Stomach (tissue), 9 donors: ENCODE data around the gene STXBP3. TPM values are rescaled to one million over a fixed set of nuclear protein-coding genes. Genes with fewer than 3 reads are reported as not detected.

Experiments used
- DNase-seq, 2 donors: peaks; one replicate each; pipeline versions ENCODE4 v3.0.0 to v3.0.0-alpha.2; 2013 to 2019
- H3K27ac ChIP-seq, 5 donors: fragments of 200-600 bp in 4 of 5; sonication (generic) in 4 of 5; one replicate each; pipeline ENCODE4 v1.5.1; 2013 to 2019; ENCODE audit warnings: mild to moderate bottlenecking in 1 of 5, moderate library complexity in 1 of 5
- H3K27me3 ChIP-seq, 3 donors: fragments of 200-600 bp; sonication (generic); one replicate each; pipeline ENCODE4 v1.5.1; 2017 to 2019; ENCODE audit warnings: mixed run types in 1 of 3
- H3K36me3 ChIP-seq, 4 donors: fragments of 200-600 bp; sonication (generic); 1 replicate in 3 of 4; 2 replicates in 1 of 4; pipeline ENCODE4 v1.5.1; 2016 to 2019
- H3K4me1 ChIP-seq, 4 donors: fragments of 200-600 bp; sonication (generic); one replicate each; pipeline ENCODE4 v1.5.1; 2016 to 2019
- H3K4me3 ChIP-seq, 4 donors: fragments of 200-600 bp; sonication (generic) in 3 of 4; one replicate each; pipeline ENCODE4 v1.5.1; 2016 to 2019; ENCODE audit warnings: mild to moderate bottlenecking in 1 of 4
- H3K9me3 ChIP-seq, 4 donors: fragments of 200-600 bp; sonication (generic); one replicate each; pipeline ENCODE4 v1.5.1; 2016 to 2019
- EP300 ChIP-seq: sonication (generic); formaldehyde crosslinking; IDR thresholded peaks from one replicate; pipeline ENCODE4 v1.6.1; 2017; ENCODE audit warnings: antibody characterized with exemption
- POLR2A ChIP-seq, 4 donors: fragments of 450-650 bp; IDR thresholded peaks; one replicate each; pipeline ENCODE4 v1.6.1; 2016; ENCODE audit warnings: antibody characterized with exemption in 4 of 4, control low read depth in 2 of 4, mild to moderate bottlenecking in 1 of 4, moderate library complexity in 1 of 4
- POLR2AphosphoS5 ChIP-seq, 3 donors: sonication (generic); formaldehyde crosslinking; IDR thresholded peaks; one replicate each; pipeline ENCODE4 v1.6.1; 2016; ENCODE audit warnings: antibody characterized with exemption in 3 of 3
- WGBS, 5 donors: extraction: QIAGEN DNeasy Blood & Tissue Kit in 3 of 5; methylation state at CpG; one replicate each; pipeline versions ENCODE4 v1.1.5 to v1.1.7; 2013 to 2018; 5-methylcytosine and 5-hydroxymethylcytosine counted together
- intact Hi-C: fragments of 100-400 bp; cut with DNase I; formaldehyde crosslinking; loops from one replicate; pipeline ENCODE4 v1.15.1; 2023; ENCODE audit warnings: low total_unique reads
- polyA plus RNA-seq, 3 donors: library from polyadenylated mRNA; stranded (reverse); fragments of 200-250 nt; gene quantifications; one replicate each; pipeline ENCODE4 v1.2.3, GENCODE V29; 2013
- total RNA-seq, 5 donors: library from RNA; depleted of rRNA; stranded (reverse); fragments of >200 nt; gene quantifications; one replicate each; pipeline versions ENCODE4 v1.1.0 to v1.2.3, GENCODE V29; 2014 to 2016
- TF ChIP-seq, protein P1 (sequence below), 7 experiments: fragments of 450-650 bp in 4 of 7; fragments of 200-600 bp in 3 of 7; sonication (generic) in 3 of 7; IDR thresholded peaks; one replicate each; pipeline ENCODE4 v1.5.1; 2016 to 2019; ENCODE audit warnings: antibody characterized with exemption in 7 of 7, control low read depth in 2 of 7, mild to moderate bottlenecking in 1 of 7
- donor health status: healthy with polysubstance abuse.
- donor health status: Bipolar disorder and iron deficiency.
- donor health status: healthy.

STXBP3 gene
- total and polyA plus RNA-seq, 8 donors: 11.7 to 170 (median 30.8) TPM

DNA sequence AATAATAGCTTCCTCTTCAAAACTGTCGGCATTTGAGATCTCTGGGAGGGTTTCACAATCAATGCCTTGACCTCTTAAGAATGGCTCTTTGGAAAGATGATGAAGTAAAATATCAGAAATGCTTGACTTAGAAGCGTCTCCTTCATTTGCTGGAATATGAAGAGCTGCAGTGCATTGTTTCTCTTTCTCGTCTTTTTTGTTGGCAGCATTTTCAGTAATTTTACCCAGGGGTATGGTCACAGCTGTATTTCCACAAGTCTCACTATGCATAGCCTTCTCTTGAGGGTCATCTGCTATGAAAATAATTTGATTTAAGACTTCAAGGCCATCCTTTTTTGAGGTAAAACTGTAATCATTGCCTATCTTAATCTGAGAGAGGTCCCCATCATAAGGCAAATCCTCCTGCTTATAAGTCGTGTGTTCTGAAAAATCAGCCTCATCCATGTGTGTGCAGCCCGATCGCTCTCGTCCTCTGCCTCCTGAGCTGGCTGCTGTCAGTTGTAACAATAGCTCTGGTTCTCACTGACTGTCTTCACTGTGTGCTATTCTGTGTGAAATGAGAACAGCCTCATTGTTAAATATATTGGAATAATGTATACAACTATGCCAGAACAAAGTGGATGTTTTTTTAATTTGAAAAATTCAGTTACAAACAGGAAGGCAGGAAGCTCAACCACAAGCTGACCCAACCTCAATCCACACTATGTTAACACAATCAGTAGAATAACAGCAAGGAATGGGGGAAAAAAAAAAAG, 105.9 kb downstream of the STXBP3 start:
- Histone ChIP-seq H3K9me3 (no peaks in the 10 kb centered on the region), H3K27me3 (no peaks in the 10 kb centered on the region), H3K36me3 (no peaks in the 10 kb centered on the region), H3K27ac (peak overlapping the region in 2 of 5 donors; percentile 3 to 43), H3K4me3 (no peak overlapping the region), H3K4me1 (no peaks in the 10 kb centered on the region)
- no peak for DNase-seq
- TF ChIP-seq EP300 (no peak), POLR2A (IDR thresholded peaks at IDR 0.05) (no peak)
- TF ChIP-seq, protein P1, sequence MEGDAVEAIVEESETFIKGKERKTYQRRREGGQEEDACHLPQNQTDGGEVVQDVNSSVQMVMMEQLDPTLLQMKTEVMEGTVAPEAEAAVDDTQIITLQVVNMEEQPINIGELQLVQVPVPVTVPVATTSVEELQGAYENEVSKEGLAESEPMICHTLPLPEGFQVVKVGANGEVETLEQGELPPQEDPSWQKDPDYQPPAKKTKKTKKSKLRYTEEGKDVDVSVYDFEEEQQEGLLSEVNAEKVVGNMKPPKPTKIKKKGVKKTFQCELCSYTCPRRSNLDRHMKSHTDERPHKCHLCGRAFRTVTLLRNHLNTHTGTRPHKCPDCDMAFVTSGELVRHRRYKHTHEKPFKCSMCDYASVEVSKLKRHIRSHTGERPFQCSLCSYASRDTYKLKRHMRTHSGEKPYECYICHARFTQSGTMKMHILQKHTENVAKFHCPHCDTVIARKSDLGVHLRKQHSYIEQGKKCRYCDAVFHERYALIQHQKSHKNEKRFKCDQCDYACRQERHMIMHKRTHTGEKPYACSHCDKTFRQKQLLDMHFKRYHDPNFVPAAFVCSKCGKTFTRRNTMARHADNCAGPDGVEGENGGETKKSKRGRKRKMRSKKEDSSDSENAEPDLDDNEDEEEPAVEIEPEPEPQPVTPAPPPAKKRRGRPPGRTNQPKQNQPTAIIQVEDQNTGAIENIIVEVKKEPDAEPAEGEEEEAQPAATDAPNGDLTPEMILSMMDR (IDR thresholded peaks at IDR 0.05): no peak
- 52 to 72% (median 59%) methylated on average over 7 of the region's 7 CpGs for WGBS, 5 donors
- intact Hi-C loops: no loop called here

DNA sequence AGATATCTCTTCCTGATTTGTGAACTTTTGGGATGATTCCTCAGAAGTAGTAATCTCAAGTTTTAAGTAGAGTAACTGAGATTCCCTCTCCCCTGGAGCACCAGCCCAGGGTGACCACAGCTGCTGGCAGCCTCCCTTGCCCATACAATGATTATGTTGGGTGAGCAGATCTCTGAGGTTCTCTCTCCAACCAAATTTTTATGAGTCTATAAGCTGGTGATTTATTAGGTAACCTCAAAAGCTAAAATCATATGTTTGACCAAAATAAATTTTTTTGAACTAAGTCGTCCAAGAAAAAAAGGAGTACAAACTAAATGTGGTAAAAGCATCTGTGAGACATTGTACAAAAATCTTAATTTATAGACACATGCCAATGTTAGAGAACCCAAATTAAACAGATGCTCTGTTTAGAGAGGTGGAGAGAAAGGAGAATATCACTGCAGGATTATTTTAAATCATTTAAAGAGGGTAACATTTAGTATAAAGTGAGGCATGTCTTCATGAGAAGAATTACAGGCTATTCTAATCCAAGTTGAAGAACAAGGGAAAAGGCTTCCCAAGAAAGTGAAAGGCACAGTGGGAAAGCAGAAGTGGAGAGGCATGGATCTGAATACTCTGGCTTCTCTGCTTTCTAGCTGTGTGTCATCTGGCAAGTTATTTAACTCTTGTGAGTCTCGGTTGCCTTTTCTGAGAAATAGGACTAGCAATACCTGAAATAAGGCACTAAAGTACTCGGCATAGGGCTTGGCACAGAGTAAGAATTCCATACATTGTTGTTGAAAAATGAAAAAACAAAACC, 107.9 kb downstream of the STXBP3 start:
- intact Hi-C loops: no loop called here
- no peak for TF ChIP-seq EP300
- TF ChIP-seq POLR2A (IDR thresholded peaks at IDR 0.05): no peak
- TF ChIP-seq, protein P1 (IDR thresholded peaks at IDR 0.05): no peak
- no peak for TF ChIP-seq POLR2AphosphoS5 (IDR thresholded peaks at IDR 0.05)
- DNase-seq: no peak
- no peaks in the 10 kb centered on the region for H3K27me3 ChIP-seq
- no peak overlapping the region for H3K27ac ChIP-seq
- H3K4me3 ChIP-seq: no peak overlapping the region
- H3K9me3 ChIP-seq: no peaks in the 10 kb centered on the region
- 64 to 83% (median 70%) methylated on average over 3 of the region's 3 CpGs for WGBS, 5 donors
- H3K36me3 ChIP-seq: no peaks in the 10 kb centered on the region
- H3K4me1 ChIP-seq: no peaks in the 10 kb centered on the region

DNA sequence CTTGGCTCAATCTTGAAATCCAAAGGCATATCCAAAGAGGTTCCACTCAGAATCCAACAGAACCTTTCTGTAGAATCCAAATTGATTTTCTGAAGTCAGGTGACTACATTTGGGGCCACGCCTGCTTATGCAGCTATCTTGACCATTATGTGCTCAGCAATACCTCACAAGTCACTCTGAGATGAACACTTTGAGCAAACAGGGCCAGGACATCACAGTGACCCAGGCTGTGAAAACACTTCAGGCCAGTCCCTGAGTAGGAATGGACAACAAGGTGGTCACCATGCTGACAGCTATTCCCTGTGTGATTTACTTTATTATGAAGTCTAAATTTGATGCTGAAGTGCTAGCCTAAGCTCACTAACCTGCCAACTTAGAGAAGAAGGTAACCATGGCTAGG, 110.5 kb downstream of the STXBP3 start, which contains the start of gene AKNAD1:
Gene AKNAD1 (minus strand): TSS at position 101 of the 400 bp plus-strand sequence. CDS start 4,430 bp downstream, outside the sequence.
- Histone ChIP-seq H3K27ac (no peak within 1 kb of the TSS), H3K27me3 (no peaks in the 10 kb centered on the region), H3K4me3 (no peak within 1 kb of the TSS), H3K36me3 (no peaks in the 10 kb centered on the region), H3K4me1 (no peaks in the 10 kb centered on the region), H3K9me3 (no peaks in the 10 kb centered on the region)
- intact Hi-C loops: no loop called here
- no peak for DNase-seq
- WGBS, 5 donors: 50 to 78% (median 57%) methylated on average over 1 of the region's 1 CpG
- TF ChIP-seq, protein P1 (IDR thresholded peaks at IDR 0.05): no peak
- TF ChIP-seq POLR2AphosphoS5 (IDR thresholded peaks at IDR 0.05) (no peak), EP300 (no peak), POLR2A (IDR thresholded peaks at IDR 0.05) (no peak)

DNA sequence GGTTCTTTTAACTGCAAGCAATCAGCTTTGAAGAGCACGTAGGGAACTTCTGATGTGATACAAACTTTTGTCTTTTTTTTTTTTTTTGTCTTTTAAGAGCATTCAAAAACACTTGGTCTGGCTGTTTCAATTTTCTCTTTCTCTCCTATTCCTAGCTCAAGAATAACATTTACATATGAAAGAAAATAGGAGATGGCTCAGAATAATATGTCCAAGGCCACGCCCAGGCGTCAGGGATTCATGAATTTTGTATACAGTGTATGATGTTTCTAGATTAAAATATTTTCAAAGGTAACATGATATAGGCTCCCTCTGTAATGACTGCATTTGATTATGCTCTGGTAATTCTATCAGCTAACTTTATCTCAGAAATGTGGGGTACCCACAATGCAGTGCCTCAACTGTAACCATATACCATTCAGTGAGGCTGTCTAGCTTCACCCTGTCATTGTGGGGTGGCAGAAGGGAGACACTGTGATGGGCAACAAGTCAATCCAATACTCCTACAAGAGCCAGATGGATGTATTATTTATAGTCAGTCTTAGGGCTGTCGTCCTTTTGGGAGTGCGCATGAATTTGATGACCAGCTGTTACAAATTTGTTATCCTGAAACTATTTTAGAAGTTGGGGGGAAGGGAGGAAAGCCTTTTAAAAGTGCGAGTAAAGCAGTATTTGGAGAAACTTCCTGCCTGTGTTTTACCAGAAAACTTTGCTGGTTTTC, 111.9 kb downstream of the STXBP3 start:
- 66 to 80% (median 73%) methylated on average over 6 of the region's 6 CpGs for WGBS, 5 donors
- no peak overlapping the region for H3K4me3 ChIP-seq
- TF ChIP-seq EP300 (no peak), POLR2A (IDR thresholded peaks at IDR 0.05) (no peak), POLR2AphosphoS5 (IDR thresholded peaks at IDR 0.05) (no peak)
- TF ChIP-seq, protein P1 (IDR thresholded peaks at IDR 0.05): no peak
- H3K4me1 ChIP-seq: no peaks in the 10 kb centered on the region
- no peaks in the 10 kb centered on the region for H3K36me3 ChIP-seq
- H3K27me3 ChIP-seq: no peaks in the 10 kb centered on the region
- no peak for DNase-seq
- no peak overlapping the region for H3K27ac ChIP-seq
- intact Hi-C loops: no loop called here
- no peaks in the 10 kb centered on the region for H3K9me3 ChIP-seq
